Left ventricle myocardium inferior (tissue), 1 donor: Measurements from ENCODE around the gene CAB39L. TPM values are rescaled to one million over a fixed set of nuclear protein-coding genes. Genes with fewer than 3 reads are reported as not detected.

Source experiments
- DNase-seq: peaks from one replicate; pipeline ENCODE4 v3.0.0-alpha.2; 2020
- H3K27ac ChIP-seq: fragments of 200-600 bp; replicated peaks from 2 replicates; pipeline ENCODE4 v1.8.0; 2021
- H3K27me3 ChIP-seq: fragments of 200-600 bp; 2 replicates; pipeline ENCODE4 v1.8.0; 2021; ENCODE audit warnings: low read depth
- H3K36me3 ChIP-seq: fragments of 200-600 bp; 2 replicates; pipeline ENCODE4 v1.8.0; 2021
- H3K4me1 ChIP-seq: fragments of 200-600 bp; 2 replicates; pipeline ENCODE4 v1.8.0; 2021
- H3K4me3 ChIP-seq: fragments of 200-600 bp; 2 replicates; pipeline ENCODE4 v1.8.0; 2021; ENCODE audit warnings: mild to moderate bottlenecking, moderate library complexity
- H3K9me3 ChIP-seq: fragments of 200-600 bp; replicated peaks from 2 replicates; pipeline ENCODE4 v1.8.0; 2021
- CTCF ChIP-seq: fragments of 200-600 bp; IDR thresholded peaks from 2 replicates; pipeline ENCODE4 v1.8.0; 2021; ENCODE audit warnings: antibody characterized with exemption, mild to moderate bottlenecking, borderline replicate concordance
- intact Hi-C: fragments of 100-400 bp; cut with micrococcal nuclease; formaldehyde crosslinking; loops from one replicate; pipeline ENCODE4 v1.11.0; 2022
- total RNA-seq: library from RNA; stranded (reverse); fragmentation: NEBNext Ultra II Directional; extraction: Animal tissue kit (Norgen Biotek cat#: 25700); gene quantifications from one replicate; pipeline ENCODE4 v1.2.1, GENCODE V29; 2021
- donor health status: DM: no; HTN: yes; CAD: no; lungs with severe emphysema.

CAB39L gene
- total RNA-seq, 1 donor from 2014 or later: 23.4 TPM

DNA sequence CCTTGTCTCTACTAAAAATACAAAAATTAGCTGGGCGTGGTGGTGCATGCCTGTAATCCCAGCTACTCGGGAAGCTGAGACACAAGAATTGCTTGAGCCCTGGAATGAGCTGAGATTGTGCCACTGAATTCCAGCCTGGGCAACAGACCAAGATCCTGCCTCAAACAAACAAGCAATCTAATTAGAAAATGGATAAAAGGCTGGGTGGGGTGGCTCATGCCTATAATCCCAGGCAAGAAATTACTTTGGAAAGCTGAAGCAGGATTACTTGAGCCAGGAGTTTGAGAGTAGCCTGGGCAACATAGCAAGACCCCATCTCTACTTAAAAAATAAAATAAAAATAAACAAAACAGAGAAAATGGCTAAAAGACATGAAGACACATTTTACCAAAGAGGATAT lies 77.0 kb downstream of the CAB39L start:
- no peak overlapping the region for H3K4me3 ChIP-seq
- no peak for DNase-seq
- H3K27me3 ChIP-seq: no peaks in the 10 kb centered on the region
- peaks cover 33% of the 10 kb centered on the region for H3K36me3 ChIP-seq
- peaks cover 18% of the 10 kb centered on the region for H3K9me3 ChIP-seq
- TF ChIP-seq CTCF: no peak
- H3K27ac ChIP-seq: no peak overlapping the region
- peaks cover 14% of the 10 kb centered on the region for H3K4me1 ChIP-seq
- intact Hi-C loops: no loop called here

DNA sequence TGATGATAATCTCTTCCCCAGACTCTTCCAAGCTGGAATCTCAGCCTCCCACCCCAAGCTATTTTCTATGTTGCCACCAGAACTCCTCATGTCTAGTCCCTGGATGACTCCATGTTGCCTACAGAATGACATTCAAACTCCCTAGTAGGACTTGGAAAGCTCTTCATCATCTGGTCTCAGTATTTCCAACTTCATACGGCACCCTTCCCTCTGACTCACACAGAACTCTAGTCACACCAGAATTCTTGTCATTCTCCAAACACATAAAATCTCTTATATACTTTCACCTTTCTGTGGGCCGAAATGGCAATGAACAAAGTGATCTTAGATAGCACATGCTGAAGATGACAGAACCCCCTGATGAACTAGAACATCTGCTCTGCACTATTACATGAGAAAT lies 86.2 kb downstream of the CAB39L start:
- no peak for TF ChIP-seq CTCF
- Histone ChIP-seq H3K36me3 (peaks cover 47% of the 10 kb centered on the region), H3K4me1 (peaks cover 19% of the 10 kb centered on the region), H3K4me3 (no peak overlapping the region), H3K27ac (no peak overlapping the region), H3K27me3 (no peaks in the 10 kb centered on the region), H3K9me3 (peaks cover 13% of the 10 kb centered on the region)
- intact Hi-C loops: no loop called here
- no peak for DNase-seq

- intact Hi-C loops: no loop called here
- no peak overlapping the region for H3K4me3 ChIP-seq
- peaks cover 13% of the 10 kb centered on the region for H3K9me3 ChIP-seq
- no peak for DNase-seq
- no peak for TF ChIP-seq CTCF
- H3K4me1 ChIP-seq: peaks cover 19% of the 10 kb centered on the region
- H3K27me3 ChIP-seq: no peaks in the 10 kb centered on the region
- H3K36me3 ChIP-seq: peaks cover 42% of the 10 kb centered on the region
- H3K27ac ChIP-seq: peak overlapping the region; percentile 63
Measured at GRCh38 chr13:49356223-49356622, 87.6 kb downstream of the CAB39L start.

GRCh38 chr13:49354719-49355118 lies 89.1 kb downstream of the CAB39L start:
- no peak for DNase-seq
- Histone ChIP-seq H3K4me1 (peaks cover 19% of the 10 kb centered on the region), H3K4me3 (no peak overlapping the region), H3K27me3 (no peaks in the 10 kb centered on the region), H3K9me3 (peaks cover 13% of the 10 kb centered on the region), H3K36me3 (peaks cover 48% of the 10 kb centered on the region), H3K27ac (no peak overlapping the region)
- intact Hi-C loops: no loop called here
- TF ChIP-seq CTCF: no peak

- Histone ChIP-seq H3K27ac (no peak overlapping the region), H3K27me3 (no peaks in the 10 kb centered on the region), H3K4me1 (peaks cover 19% of the 10 kb centered on the region), H3K9me3 (peaks cover 13% of the 10 kb centered on the region), H3K4me3 (no peak overlapping the region), H3K36me3 (peaks cover 41% of the 10 kb centered on the region)
- DNase-seq: no peak
- no peak for TF ChIP-seq CTCF
- intact Hi-C loops: no loop called here
Measured at GRCh38 chr13:49353908-49354307, 90.0 kb downstream of the CAB39L start.

- Histone ChIP-seq H3K9me3 (peaks cover 13% of the 10 kb centered on the region), H3K36me3 (peaks cover 27% of the 10 kb centered on the region), H3K4me1 (peaks cover 12% of the 10 kb centered on the region), H3K27me3 (no peaks in the 10 kb centered on the region), H3K27ac (no peak overlapping the region), H3K4me3 (no peak overlapping the region)
- DNase-seq: no peak
- TF ChIP-seq CTCF: no peak
- intact Hi-C loops: no loop called here
Measured at GRCh38 chr13:49351871-49352270, 92.0 kb downstream of the CAB39L start.
